Measurements from ENCODE around the gene CAB39.

CAB39 gene

GRCh38 chr2:230738924-230739323 lies 26.3 kb downstream of the CAB39 start:
- no peak overlapping the region for H3K4me3 ChIP-seq (ENCODE audit: control insufficient read depth, low read depth, low read length)
- no peak for DNase-seq (ENCODE audit: low read depth)
- TF ChIP-seq, protein P1, sequence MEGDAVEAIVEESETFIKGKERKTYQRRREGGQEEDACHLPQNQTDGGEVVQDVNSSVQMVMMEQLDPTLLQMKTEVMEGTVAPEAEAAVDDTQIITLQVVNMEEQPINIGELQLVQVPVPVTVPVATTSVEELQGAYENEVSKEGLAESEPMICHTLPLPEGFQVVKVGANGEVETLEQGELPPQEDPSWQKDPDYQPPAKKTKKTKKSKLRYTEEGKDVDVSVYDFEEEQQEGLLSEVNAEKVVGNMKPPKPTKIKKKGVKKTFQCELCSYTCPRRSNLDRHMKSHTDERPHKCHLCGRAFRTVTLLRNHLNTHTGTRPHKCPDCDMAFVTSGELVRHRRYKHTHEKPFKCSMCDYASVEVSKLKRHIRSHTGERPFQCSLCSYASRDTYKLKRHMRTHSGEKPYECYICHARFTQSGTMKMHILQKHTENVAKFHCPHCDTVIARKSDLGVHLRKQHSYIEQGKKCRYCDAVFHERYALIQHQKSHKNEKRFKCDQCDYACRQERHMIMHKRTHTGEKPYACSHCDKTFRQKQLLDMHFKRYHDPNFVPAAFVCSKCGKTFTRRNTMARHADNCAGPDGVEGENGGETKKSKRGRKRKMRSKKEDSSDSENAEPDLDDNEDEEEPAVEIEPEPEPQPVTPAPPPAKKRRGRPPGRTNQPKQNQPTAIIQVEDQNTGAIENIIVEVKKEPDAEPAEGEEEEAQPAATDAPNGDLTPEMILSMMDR (IDR thresholded peaks at IDR 0.05; ENCODE audit: control insufficient read depth, insufficient read depth, low read depth, low read length, missing control alignments) = no peak

GRCh38 chr2:230739961-230740360 lies 27.3 kb downstream of the CAB39 start:
- no peak overlapping the region for H3K4me3 ChIP-seq (ENCODE audit: control insufficient read depth, low read depth, low read length)
- no peak for DNase-seq (ENCODE audit: low read depth)
- TF ChIP-seq, protein P1 (IDR thresholded peaks at IDR 0.05; ENCODE audit: control insufficient read depth, insufficient read depth, low read depth, low read length, missing control alignments) = no peak

DNA sequence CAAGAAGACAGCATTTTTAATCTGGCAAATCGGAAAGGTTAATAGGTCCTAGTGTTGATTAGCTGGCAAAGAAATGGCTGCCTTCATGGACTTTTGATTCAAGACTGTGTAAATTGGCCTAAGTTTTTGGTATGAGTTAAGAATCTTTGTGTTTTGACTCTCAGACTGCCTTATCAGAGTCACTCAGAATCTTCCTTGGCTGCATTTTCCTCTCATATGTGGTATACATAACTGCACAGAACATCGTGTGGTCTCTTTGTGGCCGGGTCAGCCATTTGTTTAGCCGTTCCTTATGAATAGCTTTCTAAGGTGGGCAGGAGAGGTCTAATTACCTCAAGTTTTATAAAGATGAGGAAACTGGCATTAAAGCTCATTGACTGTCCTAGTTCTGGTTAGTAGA lies 30.1 kb downstream of the CAB39 start:
- H3K4me3 ChIP-seq (ENCODE audit: control insufficient read depth, low read depth, low read length) = no peak overlapping the region
- TF ChIP-seq, protein P1 (IDR thresholded peaks at IDR 0.05; ENCODE audit: control insufficient read depth, insufficient read depth, low read depth, low read length, missing control alignments) = no peak
- no peak for DNase-seq (ENCODE audit: low read depth)

- TF ChIP-seq, protein P1 (IDR thresholded peaks at IDR 0.05; ENCODE audit: control insufficient read depth, insufficient read depth, low read depth, low read length, missing control alignments) = no peak
- H3K4me3 ChIP-seq (ENCODE audit: control insufficient read depth, low read depth, low read length) = no peak overlapping the region
- no peak for DNase-seq (ENCODE audit: low read depth)
Observed at GRCh38 chr2:230746213-230746612, 33.6 kb downstream of the CAB39 start.

DNA sequence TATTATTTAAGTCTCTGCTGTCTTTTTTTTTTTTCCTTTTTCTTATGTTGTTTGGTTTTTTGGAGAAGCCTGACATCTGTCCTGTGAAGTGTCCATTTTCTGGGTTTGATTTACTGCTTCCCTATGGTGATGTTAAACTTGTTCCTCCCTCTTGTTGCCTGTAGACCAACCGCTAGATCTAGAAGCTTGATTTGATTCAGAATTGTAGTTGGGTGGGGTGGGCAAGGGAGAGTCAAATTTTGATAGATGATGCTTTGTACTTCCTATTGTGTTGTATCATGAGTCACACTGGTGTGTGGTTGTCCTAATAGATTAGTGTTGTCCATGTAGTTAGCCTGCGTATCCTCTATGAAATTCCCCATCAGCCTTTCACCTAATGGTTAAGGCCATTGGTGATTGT lies 35.4 kb downstream of the CAB39 start:
- no peak for DNase-seq (ENCODE audit: low read depth)

GRCh38 chr2:230749111-230749510 lies 36.5 kb downstream of the CAB39 start:
- DNase-seq (ENCODE audit: low read depth) = no peak
- H3K4me3 ChIP-seq (ENCODE audit: control insufficient read depth, low read depth, low read length) = no peak overlapping the region
- TF ChIP-seq, protein P1 (IDR thresholded peaks at IDR 0.05; ENCODE audit: control insufficient read depth, insufficient read depth, low read depth, low read length, missing control alignments) = no peak

More for the DNA sequence above, 35.4 kb downstream of the CAB39 start:
- TF ChIP-seq, protein P1 (IDR thresholded peaks at IDR 0.05; ENCODE audit: control insufficient read depth, insufficient read depth, low read depth, low read length, missing control alignments) = no peak
- no peak overlapping the region for H3K4me3 ChIP-seq (ENCODE audit: control insufficient read depth, low read depth, low read length)

- TF ChIP-seq, protein P1 (IDR thresholded peaks at IDR 0.05; ENCODE audit: control insufficient read depth, insufficient read depth, low read depth, low read length, missing control alignments) = no peak
- no peak for DNase-seq (ENCODE audit: low read depth)
- H3K4me3 ChIP-seq (ENCODE audit: control insufficient read depth, low read depth, low read length) = no peak overlapping the region
Observed at GRCh38 chr2:230751062-230751461, 38.4 kb downstream of the CAB39 start.
